Measurements from ENCODE around the gene REEP3.
"Not testable (repeated sequence)": the region's sequence is repeated elsewhere in the genome, so short reads cannot be mapped to it uniquely, and the experiment has no call there.

Gene REEP3

GRCh38 chr10:63631991-63632390 is 110.8 kb downstream of the REEP3 start:
- no peak for DNase-seq

- no peak for DNase-seq
These were observed 112.7 kb downstream of the REEP3 start for GRCh38 chr10:63633677-63634487.

- no peak for DNase-seq
These were observed 113.4 kb downstream of the REEP3 start for GRCh38 chr10:63634488-63635065.

GRCh38 chr10:63636812-63637211 is 115.6 kb downstream of the REEP3 start:
- no peak for DNase-seq

- DNase-seq, result no peak
These were observed 116.7 kb downstream of the REEP3 start for GRCh38 chr10:63637901-63638327.

- no peak for DNase-seq
These were observed 120.2 kb downstream of the REEP3 start for GRCh38 chr10:63641366-63641765.

GRCh38 chr10:63641799-63642198 is 120.6 kb downstream of the REEP3 start:
- no peak for DNase-seq

GRCh38 chr10:63642808-63643207 is 121.6 kb downstream of the REEP3 start:
- no peak for DNase-seq

GRCh38 chr10:63644418-63645142 is 123.4 kb downstream of the REEP3 start:
- no peak for DNase-seq

GRCh38 chr10:63645195-63645594 is 124.0 kb downstream of the REEP3 start:
- no peak for DNase-seq

GRCh38 chr10:63646491-63646890 is 125.3 kb downstream of the REEP3 start:
- DNase-seq, result no peak

GRCh38 chr10:63651864-63652263 is 130.7 kb downstream of the REEP3 start:
- no peak for DNase-seq

- DNase-seq, result no peak
These were observed 132.5 kb downstream of the REEP3 start for GRCh38 chr10:63653747-63654146.

GRCh38 chr10:63657761-63658160 is 136.6 kb downstream of the REEP3 start:
- no peak for DNase-seq

GRCh38 chr10:63660941-63661340 is 139.7 kb downstream of the REEP3 start:
- not testable (repeated sequence) for DNase-seq

GRCh38 chr10:63661347-63661746 is 140.1 kb downstream of the REEP3 start:
- no peak for DNase-seq

- no peak for DNase-seq
These were observed 143.2 kb downstream of the REEP3 start for GRCh38 chr10:63664341-63664885.

GRCh38 chr10:63665006-63665580 is 143.9 kb downstream of the REEP3 start:
- DNase-seq, result not testable (repeated sequence)

GRCh38 chr10:63665670-63666134 is 144.5 kb downstream of the REEP3 start:
- no peak for DNase-seq

- no peak for DNase-seq
These were observed 145.7 kb downstream of the REEP3 start for GRCh38 chr10:63666836-63667383.

- no peak for DNase-seq
These were observed 146.6 kb downstream of the REEP3 start for GRCh38 chr10:63667596-63668480.
